GM12878 (cell line): ENCODE data around the gene CAMTA1. TPM values are rescaled to one million over a fixed set of nuclear protein-coding genes. Genes with fewer than 3 reads are reported as not detected.

Source experiments
- ATAC-seq: fragments of 200-7000 bp; cut with Tn5 transposase; 3 replicates; pipeline ENCODE4 v1.9.1; 2020; ENCODE audit warnings: mild to moderate bottlenecking, moderate library complexity
- BruUV-seq: library from RNA; stranded (reverse); fragments of 400-500 nt; replicated peaks from 2 replicates; lab custom pipeline; 2021; lab: Mats Ljungman, UMichigan
- CTCF ChIA-PET: fragments of 300-600 bp; sonication (Branson Sonifier 250); formaldehyde crosslinking; extraction: SDS; loops from one replicate; lab custom pipeline; 2021; ENCODE audit warnings: inconsistent platforms; lab: Yijun Ruan, JAX
- POLR2A ChIA-PET: fragments of 350-600 bp; formaldehyde crosslinking; extraction: SDS; loops from one replicate; lab custom pipeline; 2021; ENCODE audit warnings: inconsistent platforms; lab: Charles Lee
- RAD21 ChIA-PET: fragments of 300-600 bp; sonication (Branson Sonifier 250); formaldehyde crosslinking; loops from one replicate; lab custom pipeline; 2023; ENCODE audit warnings: antibody characterized with exemption; ENCODE audit not compliant: unreplicated experiment; lab: Charles Lee
- SMC1A ChIA-PET: fragments of 300-600 bp; sonication (Branson Sonifier 250); formaldehyde crosslinking; loops from one replicate; lab custom pipeline; 2023; ENCODE audit not compliant: unreplicated experiment, uncharacterized antibody; lab: Charles Lee
- DNase-seq: peaks from one replicate; pipeline ENCODE4 v3.0.0-alpha.2; 2011; ENCODE audit warnings: low read depth, low spot score
- FAIRE-seq: peaks from 3 replicates; lab custom pipeline; 2011; peaks lifted over from hg19 to GRCh38; lab: Jason Lieb, UNC
- H2AFZ ChIP-seq: 2 replicates; pipeline ENCODE4 v1.6.0; 2011; ENCODE audit warnings: low read depth, low read length, control low read depth; ENCODE audit not compliant: control insufficient read depth
- H3K27ac ChIP-seq: 2 replicates; pipeline ENCODE4 v1.5.1; 2011; ENCODE audit warnings: control low read depth; ENCODE audit not compliant: control insufficient read depth, insufficient read depth
- H3K27me3 ChIP-seq, 2 experiments: replicated peaks in 1 of 2; 2 replicates each; pipeline versions ENCODE4 v1.6.0 to v1.6.1; 2011; ENCODE audit warnings: low read length in 1 of 2; ENCODE audit not compliant: control insufficient read depth in 2 of 2, insufficient read depth in 2 of 2
- H3K36me3 ChIP-seq, 2 experiments: 2 replicates each; pipeline ENCODE4 v1.5.1; 2011; ENCODE audit warnings: low read length in 1 of 2; ENCODE audit not compliant: control insufficient read depth in 2 of 2, insufficient read depth in 2 of 2
- H3K4me1 ChIP-seq: 2 replicates; pipeline ENCODE4 v1.6.1; 2011; ENCODE audit warnings: mild to moderate bottlenecking, low read length, moderate library complexity, mixed read lengths; ENCODE audit not compliant: control insufficient read depth, insufficient read depth
- H3K4me2 ChIP-seq: 2 replicates; pipeline ENCODE4 v1.6.0; 2011; ENCODE audit warnings: control low read depth; ENCODE audit not compliant: control insufficient read depth, insufficient read depth
- H3K4me3 ChIP-seq: fragments of 200-600 bp; sonication (generic); 2 replicates; pipeline ENCODE4 v1.5.1; 2016
- H3K79me2 ChIP-seq: 2 replicates; pipeline ENCODE4 v1.6.0; 2011; ENCODE audit warnings: low read length; ENCODE audit not compliant: control insufficient read depth, insufficient read depth
- H3K9ac ChIP-seq: 2 replicates; pipeline ENCODE4 v1.8.0; 2011; ENCODE audit warnings: low read length, control low read depth, mixed read lengths; ENCODE audit not compliant: control insufficient read depth, insufficient read depth
- H3K9me3 ChIP-seq: replicated peaks from 3 replicates; pipeline ENCODE4 v1.5.1; 2011; ENCODE audit warnings: mild to moderate bottlenecking, low read length; ENCODE audit not compliant: control insufficient read depth, insufficient read depth
- H4K20me1 ChIP-seq: 2 replicates; pipeline ENCODE4 v1.6.0; 2011; ENCODE audit not compliant: control insufficient read depth, insufficient read depth
- ATF3 ChIP-seq: IDR thresholded peaks from 2 replicates; pipeline ENCODE4 v1.6.1; 2011; ENCODE audit warnings: low read depth, mild to moderate bottlenecking, low read length, moderate library complexity, borderline replicate concordance; ENCODE audit errors: extremely low read depth
- CBX3 ChIP-seq: fragments of 200-600 bp; sonication (generic); IDR thresholded peaks from 2 replicates; pipeline ENCODE4 v1.6.1; 2016; ENCODE audit warnings: low read depth, borderline replicate concordance
- CHD4 ChIP-seq: fragments of 200-600 bp; sonication (generic); IDR thresholded peaks from 2 replicates; pipeline ENCODE4 v1.6.1; 2016; ENCODE audit warnings: mild to moderate bottlenecking
- CREB1 ChIP-seq: IDR thresholded peaks from 2 replicates; pipeline ENCODE4 v1.6.1; 2012; ENCODE audit warnings: low read depth, mild to moderate bottlenecking, inconsistent platforms
- KDM1A ChIP-seq: fragments of 200-600 bp; sonication (generic); IDR thresholded peaks from 2 replicates; pipeline ENCODE4 v1.6.1; 2016; ENCODE audit warnings: borderline replicate concordance
- MEF2A ChIP-seq: IDR thresholded peaks from 2 replicates; pipeline ENCODE4 v1.6.1; 2011; ENCODE audit warnings: low read depth, mild to moderate bottlenecking, low read length, moderate library complexity; ENCODE audit not compliant: insufficient read depth
- NFXL1 ChIP-seq: fragments of 450-650 bp; IDR thresholded peaks from 2 replicates; pipeline ENCODE4 v1.6.1; 2017; ENCODE audit warnings: antibody characterized with exemption, mild to moderate bottlenecking, borderline replicate concordance
- PAX5 ChIP-seq: IDR thresholded peaks from 2 replicates; pipeline ENCODE4 v1.6.1; 2011; ENCODE audit warnings: low read depth, low read length, borderline replicate concordance
- POLR2AphosphoS2 ChIP-seq: IDR thresholded peaks from 2 replicates; pipeline ENCODE4 v1.6.1; 2011; ENCODE audit warnings: low read depth, mild to moderate bottlenecking, low read length, improper control_type of control experiment, moderate library complexity
- RAD51 ChIP-seq: fragments of 450-650 bp; IDR thresholded peaks from 2 replicates; pipeline ENCODE4 v1.6.1; 2016; ENCODE audit warnings: moderate library complexity, mild to moderate bottlenecking, inconsistent platforms
- RELB ChIP-seq: fragments of 450-650 bp; IDR thresholded peaks from 2 replicates; pipeline ENCODE4 v1.6.1; 2017; ENCODE audit warnings: low read depth, mild to moderate bottlenecking, moderate library complexity
- SREBF1 ChIP-seq: IDR thresholded peaks from 2 replicates; pipeline ENCODE4 v1.6.1; 2012; ENCODE audit warnings: mild to moderate bottlenecking, low read length
- SREBF2 ChIP-seq: IDR thresholded peaks from 2 replicates; pipeline ENCODE4 v1.6.1; 2012; ENCODE audit warnings: mild to moderate bottlenecking, low read length
- TAF1 ChIP-seq: IDR thresholded peaks from 2 replicates; pipeline ENCODE4 v1.6.1; 2011; ENCODE audit warnings: mild to moderate bottlenecking, low read depth, low read length, borderline replicate concordance
- ZNF207 ChIP-seq: fragments of 450-650 bp; IDR thresholded peaks from 2 replicates; pipeline ENCODE4 v1.6.1; 2014; ENCODE audit warnings: antibody characterized with exemption, mild to moderate bottlenecking, borderline replicate concordance
- ZNF592 ChIP-seq: fragments of 450-650 bp; IDR thresholded peaks from 2 replicates; pipeline ENCODE4 v1.6.1; 2017; ENCODE audit warnings: mild to moderate bottlenecking, moderate library complexity
- ZSCAN29 ChIP-seq: fragments of 450-650 bp; IDR thresholded peaks from 2 replicates; pipeline ENCODE4 v1.6.1; 2017; ENCODE audit warnings: mild to moderate bottlenecking, moderate library complexity
- WGBS: methylation state at CpG from one replicate; pipeline ENCODE4 v1.1.6; 2016; ENCODE audit warnings: low lambda C conversion rate; ENCODE audit not compliant: insufficient replicate concordance, insufficient coverage; ENCODE audit errors: missing lambda C conversion rate; 5-methylcytosine and 5-hydroxymethylcytosine counted together
- in situ Hi-C: fragments of 300-500 bp; cut with MboI; formaldehyde crosslinking; loops from 9 replicates; pipeline ENCODE4 v1.14.3; 2018; ENCODE audit warnings: mixed read lengths
- intact Hi-C: fragments of 100-400 bp; cut with micrococcal nuclease; formaldehyde crosslinking; loops from one replicate; pipeline ENCODE4 v1.14.2; 2022; ENCODE audit not compliant: unreplicated experiment
- polyA plus RNA-seq, 11 experiments: library from polyadenylated mRNA; depleted of rRNA in 4 of 11; unstranded in 6 of 11; stranded (reverse) in 5 of 11; fragments of >200 nt; fragmentation: Nextera tagmentation in 4 of 11; fragmentation: Illumina TruSeq in 1 of 11; extraction: Ambion mirVana in 4 of 11; extraction: Trizol in 1 of 11; gene quantifications; 1 replicate in 1 of 11; 2 replicates in 10 of 11; pipeline versions ENCODE4 v1.2.1 to v1.2.3, GENCODE V29; 2011 to 2016; ENCODE audit warnings: inconsistent platforms in 2 of 11, missing spikeins in 2 of 11, low read depth in 1 of 11
- total RNA-seq, 4 experiments: library from RNA; depleted of rRNA in 3 of 4; stranded (reverse); fragments of >200 nt in 3 of 4; fragmentation: Illumina TruSeq in 1 of 4; extraction: Trizol in 1 of 4; gene quantifications; 2 replicates each; pipeline versions ENCODE4 v1.2.1 to v1.2.3, GENCODE V29; 2013 to 2021

Gene CAMTA1
- total and polyA plus RNA-seq, 10 of the 15 experiments (the other 5 are each of a cell fraction or from before 2014, with no cell fraction given): 37.7 to 148 (median 76.4) TPM

GRCh38 chr1:6898974-6899539 lies 113.8 kb downstream of the CAMTA1 start:
- WGBS: 86% methylated on average over 7 of the region's 7 CpGs
- Histone ChIP-seq H3K27me3 (no peaks in the 10 kb centered on the region), H3K9ac (no peak overlapping the region), H3K4me2 (no peak overlapping the region), H3K36me3 (no peaks in the 10 kb centered on the region), H3K4me3 (no peak overlapping the region), H3K4me1 (no peaks in the 10 kb centered on the region), H3K9me3 (no peaks in the 10 kb centered on the region), H2AFZ (no peak overlapping the region), H3K27ac (no peak overlapping the region), H4K20me1 (no peaks in the 10 kb centered on the region)
- SMC1A ChIA-PET: interaction anchor here (1.4 kb wide), 1 partner anchor 10 kb away, joined by 6 read pairs; no protein-coding TSS in a partner anchor
- ATAC-seq: no peak
- intact Hi-C loops: no loop called here
- CTCF ChIA-PET: interaction anchor here (0.8 to 1.1 kb wide), 2 partner anchors 9 to 171 kb away, joined by 3 to 9 read pairs; no protein-coding TSS in a partner anchor
- no peak for FAIRE-seq
- no TSS peak for BruUV-seq
- no peak for DNase-seq
- in situ Hi-C loops: no loop called here
- POLR2A ChIA-PET: no interaction called here
- RAD21 ChIA-PET: no interaction called here
- TF ChIP-seq CBX3 (no peak), RAD51 (no peak), PAX5 (no peak), ZNF592 (no peak), ZNF207 (no peak), RELB (no peak), MEF2A (no peak), TAF1 (no peak), ATF3 (no peak), POLR2AphosphoS2 (no peak), NFXL1 (no peak), CREB1 (no peak), CHD4 (no peak), SREBF1 (no peak), KDM1A (no peak), SREBF2 (no peak), ZSCAN29 (no peak)
- TF ChIP-seq, all 136 proteins: peak for 0
- H3K79me2 ChIP-seq: no peaks in the 10 kb centered on the region
